NCI-H1436 treated with DMSO at 0.1 percent for 48 hours (cell line): ENCODE measurements around the gene CNOT3.

Source experiments
- DNase-seq: peaks from one replicate; lab custom pipeline; 2025; lab: John Stamatoyannopoulos, UW

CNOT3 gene

GRCh38 chr19:54121259-54121658, 16.3 kb upstream of the CNOT3 start:
- no peak for DNase-seq

DNA sequence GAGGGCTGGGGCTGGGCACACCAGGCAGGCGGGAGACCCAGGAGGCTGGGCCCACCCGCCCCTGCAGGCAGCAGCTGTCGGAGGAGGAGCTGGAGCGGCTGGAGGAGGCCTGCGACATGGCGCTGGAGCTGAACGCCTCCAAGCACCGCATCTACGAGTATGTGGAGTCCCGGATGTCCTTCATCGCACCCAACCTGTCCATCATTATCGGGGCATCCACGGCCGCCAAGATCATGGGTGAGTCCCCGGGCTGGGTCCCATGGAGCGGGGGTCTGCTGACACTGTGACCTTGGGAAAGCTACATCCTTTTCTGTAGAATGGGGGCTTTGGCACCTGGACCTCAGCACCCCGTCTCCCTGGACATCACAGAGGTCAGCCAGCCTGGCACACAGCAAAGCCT, 13.9 kb upstream of the CNOT3 start:
- DNase-seq, result no peak

- DNase-seq, result no peak
Measured at GRCh38 chr19:54124393-54124792, 13.2 kb upstream of the CNOT3 start.

DNA sequence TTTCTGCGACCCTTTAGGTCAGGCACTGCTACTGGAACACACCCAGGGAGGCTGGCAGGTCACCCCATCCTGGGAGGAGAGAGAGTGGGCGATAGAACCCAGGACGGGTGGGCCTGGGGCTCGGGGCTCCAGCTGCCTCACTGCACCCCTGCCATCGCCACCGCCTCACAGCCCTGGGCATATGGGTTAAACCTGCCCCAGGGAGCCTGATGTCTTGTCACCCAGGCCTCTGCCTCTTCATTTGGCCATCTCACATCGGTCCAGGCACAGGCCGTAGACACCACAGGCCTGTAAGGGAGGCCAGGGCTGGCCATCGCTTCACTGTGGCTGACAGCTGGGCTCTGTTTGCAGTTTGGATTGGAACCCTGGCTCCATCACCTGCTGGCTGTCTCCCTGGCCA, 11.8 kb upstream of the CNOT3 start:
- DNase-seq, result no peak

- DNase-seq, result no peak
Measured at GRCh38 chr19:54127688-54128440, 9.7 kb upstream of the CNOT3 start.

- no peak for DNase-seq
Measured at GRCh38 chr19:54128441-54128725, 9.2 kb upstream of the CNOT3 start.

- DNase-seq, result no peak
Measured at GRCh38 chr19:54128796-54129616, 8.6 kb upstream of the CNOT3 start.

- no peak for DNase-seq
Measured at GRCh38 chr19:54129617-54129996, 8.0 kb upstream of the CNOT3 start.

GRCh38 chr19:54133312-54133956, 4.1 kb upstream of the CNOT3 start:
- DNase-seq, result peak; percentile 78

DNA sequence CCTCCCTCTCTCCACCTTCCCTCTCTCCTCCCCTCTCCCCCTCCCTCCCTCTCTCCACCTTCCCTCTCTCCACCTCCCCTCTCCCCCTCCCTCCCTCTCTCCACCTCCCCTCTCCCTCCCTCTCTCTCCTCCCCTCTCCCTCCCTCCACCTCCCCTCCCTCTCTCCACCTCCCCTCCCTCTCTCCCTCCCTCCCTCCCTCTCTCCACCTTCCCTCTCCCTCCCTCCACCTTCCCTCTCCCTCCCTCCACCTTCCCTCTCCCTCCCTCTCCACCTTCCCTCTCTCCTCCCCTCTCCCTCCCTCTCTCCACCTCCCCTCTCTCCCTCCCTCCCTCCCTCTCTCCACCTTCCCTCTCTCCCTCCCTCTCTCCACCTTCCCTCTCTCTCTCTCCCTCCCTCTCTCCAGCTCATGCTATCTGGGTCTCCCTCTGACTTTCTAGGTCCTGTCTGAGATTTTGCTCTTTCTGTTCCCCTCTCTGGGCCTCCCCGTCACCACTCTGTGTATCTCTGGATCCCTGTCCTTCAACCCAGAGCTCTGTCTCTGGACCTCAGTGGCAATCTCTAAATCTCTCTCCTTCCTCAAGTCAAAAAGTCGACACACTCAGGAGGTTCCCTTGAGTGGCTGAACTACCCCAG, 3.5 kb upstream of the CNOT3 start:
- DNase-seq, result no peak

GRCh38 chr19:54136086-54136863, 1.3 kb upstream of the CNOT3 start:
- no peak for DNase-seq

GRCh38 chr19:54136864-54137698, 481 bp upstream of the CNOT3 start:
- peak; percentile 100 for DNase-seq

DNA sequence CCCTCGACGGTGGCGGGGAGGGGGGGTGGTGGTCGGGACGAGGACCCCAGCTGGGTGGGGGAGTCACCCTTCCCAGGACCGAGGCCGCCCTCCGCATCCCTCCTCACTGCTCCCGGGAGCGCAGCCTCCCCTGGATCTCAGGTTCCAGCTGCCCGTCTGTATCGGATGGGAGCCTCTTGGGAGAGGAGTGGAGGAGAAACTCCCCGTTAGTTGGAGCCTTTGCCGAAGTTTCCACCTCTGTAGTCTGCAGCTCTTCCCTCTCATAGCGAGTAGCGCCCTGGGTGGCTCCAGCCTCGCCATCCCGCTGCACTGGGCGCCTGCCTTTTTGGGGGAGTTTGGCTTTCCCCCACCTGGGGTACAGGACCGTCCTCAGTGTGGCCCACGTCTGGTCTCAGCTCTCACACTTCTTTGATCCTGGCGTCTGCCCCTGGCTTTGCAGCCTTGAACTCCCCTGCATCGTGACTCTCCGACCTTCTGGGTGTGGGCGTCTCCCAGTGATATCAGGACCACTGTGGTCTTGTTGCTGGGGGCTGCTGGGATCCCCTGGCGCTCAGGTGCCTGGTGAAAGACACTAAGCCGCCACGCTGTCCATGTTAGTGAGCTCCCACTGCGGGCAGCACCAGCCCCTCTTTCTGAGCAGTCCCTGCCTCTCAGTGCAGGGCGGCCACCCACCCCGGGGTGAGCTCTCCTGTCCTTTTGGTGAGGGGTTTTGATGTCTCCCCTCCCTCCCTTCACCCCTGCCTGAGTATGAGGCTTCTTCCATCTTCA, 1.1 kb downstream of the CNOT3 start:
- no peak for DNase-seq

GRCh38 chr19:54141356-54141755, 3.8 kb downstream of the CNOT3 start:
- DNase-seq, result no peak

- DNase-seq, result no peak
Measured at GRCh38 chr19:54142166-54142780, 4.7 kb downstream of the CNOT3 start.

- no peak for DNase-seq
Measured at GRCh38 chr19:54145541-54146158, 8.1 kb downstream of the CNOT3 start.

DNA sequence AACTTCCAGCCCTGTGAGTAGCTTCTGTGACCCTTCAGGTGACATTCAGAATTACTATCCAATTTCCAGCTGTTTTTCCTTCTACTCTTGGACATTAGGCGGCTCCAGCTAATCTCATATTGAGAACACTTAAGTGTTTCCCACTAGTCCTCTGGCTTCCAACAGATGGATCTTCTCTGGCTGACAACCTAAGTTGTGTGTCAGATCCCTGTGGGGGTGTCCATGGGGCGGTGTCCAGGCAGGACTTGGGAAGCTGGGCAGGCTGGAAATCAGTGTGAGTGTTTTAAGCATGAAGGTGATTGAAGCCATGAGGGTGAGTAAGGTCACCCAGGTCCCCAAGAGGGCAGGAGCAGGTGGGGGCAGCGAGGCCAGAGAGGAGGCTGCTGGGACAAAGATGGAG, 10.1 kb downstream of the CNOT3 start:
- DNase-seq, result no peak

- no peak for DNase-seq
Measured at GRCh38 chr19:54148158-54148557, 10.6 kb downstream of the CNOT3 start.
